ENCODE data around the gene PLEKHS1.
A peak's percentile ranks its signal among the peaks of the same experiment; 100 is the strongest.
"Not testable (repeated sequence)": the region's sequence is repeated elsewhere in the genome, so short reads cannot be mapped to it uniquely, and the experiment has no call there.

The PLEKHS1 gene

GRCh38 chr10:113767222-113767621 is 15.7 kb downstream of the PLEKHS1 start:
- H3K4me3 ChIP-seq (ENCODE audit: low read depth, low read length), result no peak overlapping the region
- DNase-seq (ENCODE audit: low read depth), result no peak
- no peak for TF ChIP-seq CTCF (conservative IDR thresholded peaks at IDR 0.05; ENCODE audit: low read depth, low read length)

- H3K4me3 ChIP-seq (ENCODE audit: low read depth, low read length), result no peak overlapping the region
- no peak for TF ChIP-seq CTCF (conservative IDR thresholded peaks at IDR 0.05; ENCODE audit: low read depth, low read length)
- no peak for DNase-seq (ENCODE audit: low read depth)
These were observed 18.9 kb downstream of the PLEKHS1 start for GRCh38 chr10:113770346-113770745.

GRCh38 chr10:113771131-113771530 is 19.6 kb downstream of the PLEKHS1 start:
- DNase-seq (ENCODE audit: low read depth); H3K4me3 ChIP-seq (ENCODE audit: low read depth, low read length): not testable (repeated sequence)

- H3K4me3 ChIP-seq (ENCODE audit: low read depth, low read length), result no peak overlapping the region
- DNase-seq (ENCODE audit: low read depth), result no peak
- TF ChIP-seq CTCF (conservative IDR thresholded peaks at IDR 0.05; ENCODE audit: low read depth, low read length), result no peak
These were observed 24.3 kb downstream of the PLEKHS1 start for GRCh38 chr10:113775686-113776294.

GRCh38 chr10:113776553-113776952 is 25.1 kb downstream of the PLEKHS1 start:
- no peak for DNase-seq (ENCODE audit: low read depth)
- no peak overlapping the region for H3K4me3 ChIP-seq (ENCODE audit: low read depth, low read length)
- TF ChIP-seq CTCF (conservative IDR thresholded peaks at IDR 0.05; ENCODE audit: low read depth, low read length), result no peak

- H3K4me3 ChIP-seq (ENCODE audit: low read depth, low read length), result no peak overlapping the region
- TF ChIP-seq CTCF (conservative IDR thresholded peaks at IDR 0.05; ENCODE audit: low read depth, low read length), result peak; percentile 16
- no peak for DNase-seq (ENCODE audit: low read depth)
These were observed 29.3 kb downstream of the PLEKHS1 start for GRCh38 chr10:113780681-113781250.

GRCh38 chr10:113782367-113782766 is 30.9 kb downstream of the PLEKHS1 start:
- DNase-seq (ENCODE audit: low read depth), result no peak
- TF ChIP-seq CTCF (conservative IDR thresholded peaks at IDR 0.05; ENCODE audit: low read depth, low read length), result no peak
- no peak overlapping the region for H3K4me3 ChIP-seq (ENCODE audit: low read depth, low read length)

Data from choroid plexus epithelial cell (primary cell).